Adrenal gland (tissue), 12 donors: ENCODE results near the gene TRIP10. TPM values are rescaled to one million over a fixed set of nuclear protein-coding genes. Genes with fewer than 3 reads are reported as not detected.
A peak's percentile ranks its signal among the peaks of the same experiment; 100 is the strongest.

Experiments used
- DNase-seq, 7 donors: peaks; one replicate each; pipeline ENCODE4 v3.0.0-alpha.2; 2019 to 2020
- H3K27ac ChIP-seq, 5 donors: fragments of 200-600 bp; sonication (generic) in 4 of 5; 1 replicate in 3 of 5; 2 replicates in 2 of 5; pipeline versions ENCODE4 v1.5.1 to v1.8.0; 2016 to 2020; ENCODE audit warnings: mild to moderate bottlenecking in 1 of 5
- H3K27me3 ChIP-seq: fragments of 200-600 bp; 2 replicates; pipeline ENCODE4 v1.8.0; 2021
- H3K36me3 ChIP-seq, 2 donors: fragments of 200-600 bp; replicated peaks in 1 of 2; 1 replicate in 1 of 2; 2 replicates in 1 of 2; pipeline versions ENCODE4 v1.5.1 to v1.8.0; 2018 to 2022
- H3K4me1 ChIP-seq, 2 donors: fragments of 200-600 bp; replicated peaks in 1 of 2; 1 replicate in 1 of 2; 2 replicates in 1 of 2; pipeline versions ENCODE4 v1.5.1 to v1.8.0; 2018 to 2021
- H3K4me3 ChIP-seq, 4 donors: fragments of 200-600 bp; sonication (generic) in 3 of 4; one replicate each; pipeline ENCODE4 v1.5.1; 2016 to 2018
- H3K9me3 ChIP-seq, 3 donors: fragments of 200-600 bp; sonication (generic) in 1 of 3; replicated peaks in 1 of 3; 1 replicate in 2 of 3; 2 replicates in 1 of 3; pipeline versions ENCODE4 v1.5.1 to v1.8.0; 2016 to 2021
- CTCF ChIP-seq, 6 experiments: fragments of 450-650 bp in 4 of 6; fragments of 200-600 bp in 2 of 6; sonication (generic) in 1 of 6; IDR thresholded peaks; 1 replicate in 5 of 6; 2 replicates in 1 of 6; pipeline versions ENCODE4 v1.5.1 to v1.8.0; 2016 to 2021; ENCODE audit warnings: antibody characterized with exemption in 6 of 6, mild to moderate bottlenecking in 2 of 6, moderate library complexity in 1 of 6
- POLR2A ChIP-seq, 2 donors: fragments of 450-650 bp; IDR thresholded peaks; one replicate each; pipeline ENCODE4 v1.6.1; 2017; ENCODE audit warnings: antibody characterized with exemption in 2 of 2, mild to moderate bottlenecking in 2 of 2, moderate library complexity in 1 of 2
- WGBS, 4 donors: extraction: QIAGEN DNeasy Blood & Tissue Kit in 2 of 4; methylation state at CpG; one replicate each; pipeline versions ENCODE4 v1.1.5 to v1.1.7; 2013 to 2017; 5-methylcytosine and 5-hydroxymethylcytosine counted together
- intact Hi-C, 2 donors: fragments of 100-400 bp; cut with DNase I; formaldehyde crosslinking; loops; one replicate each; pipeline versions ENCODE4 v1.14.1 to v1.15.0; 2022 to 2023
- polyA plus RNA-seq, 3 donors: library from polyadenylated mRNA; stranded (reverse); fragments of 200-250 nt in 2 of 3; fragments of 350-450 nt in 1 of 3; fragmentation: Illumina TruSeq in 1 of 3; extraction: RNeasy Lipid Tissue Mini Kit (QIAGEN cat#74804) in 1 of 3; gene quantifications; one replicate each; pipeline ENCODE4 v1.2.3, GENCODE V29; 2013 to 2014
- total RNA-seq, 9 donors: library from RNA; depleted of rRNA in 4 of 9; stranded (reverse); fragments of >200 nt in 4 of 9; fragments of 120-200 nt in 1 of 9; fragmentation: NEBNext Ultra II Directional in 1 of 9; extraction: Animal tissue kit (Norgen Biotek cat#: 25700) in 1 of 9; gene quantifications; one replicate each; pipeline versions ENCODE4 v1.1.0 to v1.2.4, GENCODE V29; 2013 to 2023
- donor health status: healthy with polysubstance abuse.
- donor health status: Bipolar disorder and iron deficiency.
- donor health status: DM: yes; HTN: yes; CAD: no.
- donor health status: DM: no; HTN: no; CAD: no.
- donor health status: DM: no; HTN: no; CAD: no.
- donor health status: DM: yes; HTN: yes; CAD: no.

TRIP10 gene
- total and polyA plus RNA-seq, 12 donors = 22.5 to 425 (median 74.8) TPM

GRCh38 chr19:6714749-6715555, 24.5 kb upstream of the TRIP10 start:
- intact Hi-C loops = no loop called here
- Histone ChIP-seq H3K9me3 (no peaks in the 10 kb centered on the region), H3K27me3 (no peaks in the 10 kb centered on the region), H3K27ac (no peak overlapping the region), H3K4me1 (peaks cover 0 to 4% of the 10 kb centered on the region in 2 donors), H3K36me3 (peaks cover 0 to 44% of the 10 kb centered on the region in 2 donors), H3K4me3 (no peak overlapping the region)
- TF ChIP-seq CTCF (IDR thresholded peaks at IDR 0.05) (no peak), POLR2A (IDR thresholded peaks at IDR 0.05) (no peak)
- no peak for DNase-seq
- WGBS, 4 donors = 77 to 91% (median 88%) methylated on average over 11 of the region's 11 CpGs

GRCh38 chr19:6716610-6716970, 22.9 kb upstream of the TRIP10 start:
- Histone ChIP-seq H3K9me3 (no peaks in the 10 kb centered on the region), H3K36me3 (peaks cover 0 to 33% of the 10 kb centered on the region in 2 donors), H3K27me3 (no peaks in the 10 kb centered on the region), H3K27ac (no peak overlapping the region), H3K4me1 (peaks cover 11 to 13% of the 10 kb centered on the region in 2 donors), H3K4me3 (no peak overlapping the region)
- intact Hi-C loops = no loop called here
- 67 to 80% (median 73%) methylated on average over 6 of the region's 6 CpGs for WGBS, 4 donors
- no peak for TF ChIP-seq POLR2A (IDR thresholded peaks at IDR 0.05)
- TF ChIP-seq CTCF (IDR thresholded peaks at IDR 0.05) = no peak
- DNase-seq = no peak

GRCh38 chr19:6717036-6717435, 22.4 kb upstream of the TRIP10 start:
- H3K9me3 ChIP-seq = no peaks in the 10 kb centered on the region

More at GRCh38 chr19:6717036-6717435, 22.4 kb upstream of the TRIP10 start:
- peaks cover 0 to 28% of the 10 kb centered on the region in 2 donors for H3K36me3 ChIP-seq
- H3K27me3 ChIP-seq = no peaks in the 10 kb centered on the region
- intact Hi-C loops = no loop called here
- H3K4me3 ChIP-seq = no peak overlapping the region
- 70 to 81% (median 74%) methylated on average over 10 of the region's 10 CpGs for WGBS, 4 donors
- peaks cover 11 to 15% of the 10 kb centered on the region in 2 donors for H3K4me1 ChIP-seq
- TF ChIP-seq POLR2A (IDR thresholded peaks at IDR 0.05) = no peak
- no peak for TF ChIP-seq CTCF (IDR thresholded peaks at IDR 0.05)
- no peak for DNase-seq
- peak overlapping the region in 1 of 5 donors; percentile 4 for H3K27ac ChIP-seq
